Left renal pelvis (tissue), 4 donors: ENCODE results near the gene POLR1A. TPM values are rescaled to one million over a fixed set of nuclear protein-coding genes. Genes with fewer than 3 reads are reported as not detected.
"Not testable (repeated sequence)": the region's sequence is repeated elsewhere in the genome, so short reads cannot be mapped to it uniquely, and the experiment has no call there.

Experiments
- DNase-seq, 4 donors: peaks; one replicate each; pipeline ENCODE4 v3.0.0-alpha.2; 2013; ENCODE audit warnings: low read depth in 4 of 4, low spot score in 3 of 4
- polyA plus RNA-seq, 4 donors: library from polyadenylated mRNA; unstranded; fragments of 120-200 nt; gene quantifications; one replicate each; pipeline ENCODE4 v1.2.1, GENCODE V29; 2013; ENCODE audit not compliant: insufficient read length in 4 of 4

POLR1A gene
- polyA plus RNA-seq, 4 donors = 17.1 to 22.3 (median 19.1) TPM

DNA sequence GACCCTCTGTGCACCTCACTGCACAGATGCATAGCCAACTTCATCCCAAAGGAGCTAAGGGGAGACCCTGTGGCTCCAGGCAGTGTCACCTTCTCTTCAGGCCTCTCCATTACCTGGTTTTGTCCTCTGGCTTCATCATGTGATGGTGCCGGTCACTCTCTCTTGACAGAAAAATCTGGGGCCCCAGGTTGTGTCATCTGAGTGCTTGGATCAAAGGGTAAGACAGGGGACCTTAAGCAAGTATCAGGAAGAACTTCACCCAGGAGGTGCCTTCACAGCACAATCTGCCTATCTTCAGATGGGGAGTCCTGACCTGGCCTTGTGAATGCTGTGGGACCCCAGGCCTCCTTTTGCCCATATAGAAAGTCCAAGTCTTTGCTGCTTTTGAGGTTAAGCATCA lies 104.4 kb downstream of the POLR1A start:
- no peak for DNase-seq

DNA sequence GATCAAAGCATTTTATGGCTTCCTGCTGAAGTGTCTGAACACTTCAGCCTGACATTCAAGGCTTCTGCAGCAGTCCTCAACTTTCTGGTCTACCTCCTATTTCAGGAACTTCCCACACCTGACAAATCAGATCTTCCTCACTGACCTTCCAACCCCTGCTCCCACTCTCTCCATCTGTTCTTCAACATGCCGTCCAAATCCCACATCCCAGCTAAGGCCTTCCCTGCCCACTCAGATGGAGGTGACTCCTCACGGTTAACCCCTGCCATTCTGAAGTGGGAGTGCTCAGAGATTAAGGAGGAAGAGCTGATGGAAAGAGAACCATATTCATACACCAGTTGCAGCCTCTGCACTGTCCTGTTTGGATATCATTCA lies 104.8 kb downstream of the POLR1A start:
- DNase-seq = no peak

DNA sequence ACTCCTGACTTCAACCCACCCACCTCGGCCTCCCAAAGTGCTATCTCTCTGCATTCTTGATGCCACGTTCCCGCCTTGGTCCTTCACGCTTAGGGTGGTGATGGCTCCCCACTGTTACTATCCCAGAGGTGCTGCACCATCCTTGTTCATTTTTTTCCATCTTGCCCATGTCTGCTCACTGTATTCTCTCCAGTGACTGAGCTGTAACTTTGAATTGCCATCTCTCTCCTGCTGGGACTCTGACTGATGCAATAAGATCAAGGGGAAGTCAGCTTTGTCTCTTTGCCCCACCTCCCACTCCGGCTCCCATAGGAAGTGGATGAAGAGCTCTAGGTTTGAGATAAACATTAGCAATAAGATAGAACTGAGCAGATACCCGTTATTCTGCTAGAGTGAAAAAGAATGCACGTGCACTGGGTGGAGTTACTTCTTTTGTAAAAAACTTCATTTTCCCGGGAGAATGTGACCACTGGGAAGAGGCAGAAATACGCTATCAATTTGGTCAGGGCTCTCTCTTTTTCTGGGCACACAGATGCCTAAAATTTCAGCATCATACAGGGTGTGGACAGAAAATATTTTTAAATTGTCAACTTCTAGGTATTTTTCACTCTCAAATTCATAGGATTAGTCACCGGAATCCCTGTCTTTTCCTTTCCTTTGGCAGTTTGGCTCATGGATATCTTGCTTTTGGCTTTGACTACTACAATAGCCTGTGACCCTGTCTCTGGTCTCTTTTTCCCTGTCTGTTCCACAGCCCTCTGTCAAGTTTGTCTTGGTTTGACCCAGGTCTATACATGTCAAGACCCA lies 105.4 kb downstream of the POLR1A start:
- no peak for DNase-seq

DNA sequence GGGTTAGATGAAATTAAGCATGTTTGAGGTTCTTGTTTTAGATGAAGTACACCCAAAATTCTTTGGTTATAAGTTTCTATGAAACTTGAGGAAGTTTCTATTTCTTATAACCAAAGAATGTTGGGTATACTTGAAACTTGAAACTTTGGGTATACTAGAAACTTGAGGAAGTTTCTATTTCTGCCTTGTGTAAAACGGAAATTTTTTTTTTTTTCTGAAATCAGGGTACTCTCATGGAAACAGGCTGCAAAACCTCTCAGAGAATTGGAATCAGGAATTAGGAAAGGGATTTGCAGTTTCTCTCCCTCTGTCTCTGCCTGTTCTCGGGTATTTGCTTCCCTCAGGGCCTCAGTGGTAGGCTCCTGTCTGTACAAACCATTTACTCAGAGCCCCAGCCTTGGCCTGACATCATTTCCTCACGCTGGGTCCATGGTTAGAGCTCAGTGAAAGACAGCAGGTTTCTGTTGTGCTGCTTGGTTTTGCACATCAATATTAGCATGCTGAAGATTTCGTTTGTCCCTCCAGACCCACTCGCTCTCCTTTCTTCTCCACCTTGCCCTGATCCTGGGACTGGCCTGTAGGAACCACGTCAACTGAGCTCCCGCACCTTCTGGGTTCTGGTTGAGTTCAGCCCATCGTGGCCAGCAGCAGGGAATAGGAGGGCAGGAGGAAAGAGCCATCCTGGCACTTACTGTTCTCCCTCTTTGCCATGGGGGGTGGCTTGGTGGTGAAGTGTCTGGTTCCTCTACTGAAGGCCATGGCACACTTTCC lies 106.4 kb downstream of the POLR1A start:
- DNase-seq = no peak

DNA sequence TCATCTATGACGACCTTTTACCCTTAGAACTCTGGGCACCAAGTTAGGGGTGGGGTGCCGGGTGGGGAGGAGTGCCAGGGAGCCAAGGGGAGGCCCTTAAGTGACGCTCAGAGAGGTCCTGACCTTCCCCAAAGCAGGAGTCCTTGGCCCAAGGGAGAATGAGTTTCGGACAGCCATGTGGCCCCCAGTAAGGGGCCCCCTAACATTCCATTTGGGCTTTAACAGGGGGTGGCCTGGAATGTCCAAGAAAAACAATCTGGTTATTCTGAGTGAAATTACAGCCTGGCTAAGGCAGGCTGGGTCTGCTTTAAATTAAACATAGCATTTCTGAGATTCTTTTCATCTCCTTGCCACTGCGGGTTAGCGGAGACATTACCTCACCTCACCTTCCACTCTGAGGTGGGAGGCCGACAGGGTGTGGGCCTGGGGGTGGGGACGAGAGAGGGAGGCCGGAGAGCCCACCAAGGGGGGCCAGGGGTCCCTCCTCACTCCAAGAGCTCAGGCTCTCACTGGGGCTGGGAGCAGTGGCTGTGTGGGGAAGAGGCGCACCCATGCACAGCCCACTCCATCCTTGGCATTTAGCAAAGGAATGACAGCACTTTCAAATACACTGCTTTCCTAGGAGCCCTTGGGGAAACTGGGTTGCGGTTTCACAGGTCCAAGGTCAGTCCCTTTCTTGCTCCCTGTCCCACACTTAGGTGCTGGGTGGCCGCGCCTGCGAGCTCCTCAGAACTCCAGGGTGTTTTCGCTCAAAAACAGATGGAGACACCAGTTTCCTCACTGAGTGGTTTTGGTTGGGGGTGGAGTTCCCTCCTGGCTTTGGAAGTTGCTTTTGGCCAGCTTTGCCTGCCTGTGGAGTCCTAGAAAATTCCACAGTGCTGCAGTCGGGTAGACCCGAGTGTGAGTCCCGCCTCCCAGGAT lies 107.4 kb downstream of the POLR1A start:
- DNase-seq = no peak

DNA sequence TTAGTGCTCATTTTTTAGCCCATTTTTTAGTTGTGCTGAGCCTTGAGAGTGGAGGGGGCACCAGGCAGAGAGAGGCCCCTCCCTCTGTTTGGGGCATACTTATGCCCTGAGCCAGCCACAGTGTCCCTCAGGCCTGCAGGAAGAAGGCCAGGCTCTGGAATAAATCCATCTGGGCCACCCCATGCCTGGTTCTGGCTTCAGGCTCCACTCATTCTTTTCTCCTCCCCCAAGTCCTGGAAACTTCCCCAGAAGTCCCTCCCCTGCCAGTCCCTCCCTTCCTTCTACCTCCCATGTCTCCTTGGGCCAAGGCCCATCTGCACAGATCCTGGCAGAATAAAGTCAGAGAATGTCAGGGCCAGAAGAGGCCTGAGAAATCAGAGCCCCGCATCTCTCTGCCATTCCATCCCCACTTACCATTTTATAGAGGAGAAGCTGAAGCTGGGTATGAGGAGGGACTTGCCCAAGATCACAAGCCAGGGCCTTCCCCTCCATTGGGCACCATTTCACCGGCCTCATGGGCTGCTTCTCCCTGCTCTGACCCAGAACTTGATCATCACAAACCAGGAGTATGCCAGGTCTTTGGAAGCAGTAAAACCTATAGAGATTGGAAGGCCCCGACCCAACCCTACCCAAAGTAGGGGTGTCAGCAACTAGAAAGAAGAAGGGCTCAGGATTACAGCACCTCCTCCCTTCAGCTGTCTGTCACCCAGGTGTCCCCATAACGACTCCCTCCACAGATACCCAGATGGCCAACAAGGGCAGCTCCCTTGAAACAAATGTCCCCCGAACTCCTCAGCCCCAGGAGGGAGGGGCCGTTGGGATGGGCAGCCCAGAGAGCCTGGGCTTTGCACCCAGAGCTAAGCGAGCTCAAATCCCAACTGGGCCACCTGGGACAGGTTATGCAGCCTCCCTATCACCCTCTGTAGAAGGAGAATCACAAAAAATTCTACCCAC lies 108.4 kb downstream of the POLR1A start:
- no peak for DNase-seq

DNA sequence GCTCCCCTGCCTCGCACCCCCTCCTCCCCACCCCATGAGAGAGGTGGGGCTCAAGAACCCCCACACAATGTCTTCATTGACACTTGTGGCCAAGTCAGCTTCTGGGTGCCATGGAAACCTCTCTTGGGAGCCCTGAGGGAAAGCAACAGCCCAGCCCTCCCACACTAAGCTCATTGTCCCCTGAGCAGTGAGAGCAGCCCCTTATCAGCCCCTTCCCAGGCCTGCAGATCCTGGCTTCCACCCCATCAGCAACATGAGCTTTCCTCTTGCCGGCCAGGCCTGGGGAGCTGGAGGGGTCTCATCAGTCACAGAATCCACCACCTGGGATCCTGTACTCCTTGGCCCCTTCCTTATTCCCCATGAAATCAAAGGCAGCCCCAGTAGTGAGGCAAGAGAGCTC lies 109.1 kb downstream of the POLR1A start:
- no peak for DNase-seq

DNA sequence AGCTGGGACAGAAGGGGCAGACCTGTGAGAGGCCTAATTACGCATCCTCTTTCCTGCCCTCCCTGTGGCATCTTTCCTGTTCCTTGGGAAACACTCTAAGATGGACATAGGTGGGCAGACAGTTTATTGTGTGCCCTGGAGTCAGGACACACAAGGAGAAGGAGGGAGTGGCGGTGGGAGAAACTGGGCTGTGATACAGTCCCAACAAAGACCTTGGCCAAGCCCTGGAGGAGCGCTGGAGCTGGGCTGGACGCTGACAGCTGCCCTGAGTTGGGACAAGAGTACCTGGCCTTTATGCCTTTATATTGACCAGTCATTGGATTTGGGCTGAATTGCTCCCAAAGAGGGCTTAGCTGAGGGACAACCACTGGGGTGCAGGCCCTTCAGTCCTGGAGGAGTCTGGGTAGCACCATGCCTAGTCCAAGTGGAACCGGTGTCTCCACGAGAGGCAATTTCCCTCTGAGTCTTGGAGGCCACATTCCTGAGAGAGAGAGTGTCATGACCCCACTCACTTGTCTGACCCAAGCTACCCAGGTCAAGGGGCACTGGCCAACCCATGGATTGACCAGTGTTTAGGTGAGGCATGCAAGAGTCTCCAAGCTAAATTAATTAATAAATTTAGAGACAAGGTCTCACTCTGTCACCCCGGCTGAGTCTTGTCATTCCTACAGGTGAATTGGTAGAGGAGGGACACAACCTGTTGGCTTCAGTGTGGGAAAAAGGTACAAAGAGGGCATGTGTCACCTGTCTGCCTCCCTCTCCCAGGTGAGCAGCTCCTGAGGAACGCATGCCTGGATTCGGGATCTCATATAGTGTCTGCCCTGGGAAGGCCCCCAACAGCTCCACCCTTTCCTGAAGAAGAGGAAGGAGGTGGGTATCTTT lies 109.8 kb downstream of the POLR1A start:
- no peak for DNase-seq

DNA sequence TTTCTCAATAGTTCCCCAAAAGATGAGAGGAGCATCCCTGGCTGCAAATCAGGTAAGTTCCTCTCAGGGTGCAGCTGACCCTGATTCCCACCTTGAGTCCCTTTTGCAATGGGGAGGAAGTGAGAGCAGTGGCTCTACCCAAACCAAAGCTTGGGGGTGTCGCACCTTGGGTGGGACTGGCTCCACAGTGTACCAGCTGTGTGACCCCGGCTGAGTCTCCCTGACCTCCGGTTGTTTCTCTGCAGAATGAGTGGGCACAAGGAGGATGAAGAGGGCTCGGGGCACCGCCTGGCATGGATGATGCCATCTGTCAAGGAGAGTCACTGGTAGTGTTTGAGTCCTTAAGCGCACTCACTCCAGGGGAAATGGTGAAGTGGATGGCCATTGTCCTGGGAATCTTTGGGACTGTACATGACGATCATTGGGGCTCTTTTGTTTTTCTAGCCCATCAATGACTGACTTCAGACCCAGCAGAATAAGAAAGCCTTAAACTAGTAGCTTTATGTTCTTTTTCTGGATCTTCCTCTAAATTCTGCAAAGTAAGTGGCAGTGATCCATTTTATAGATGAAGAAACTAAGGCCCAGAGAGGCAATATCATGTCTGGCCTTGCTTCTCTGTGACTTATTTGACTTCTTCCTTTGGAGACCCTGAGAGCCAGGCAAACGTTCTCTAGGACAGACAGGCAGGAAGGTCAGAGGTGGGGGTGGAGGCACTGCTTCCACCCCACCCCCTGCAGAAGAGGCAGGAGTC lies 110.6 kb downstream of the POLR1A start:
- no peak for DNase-seq

DNA sequence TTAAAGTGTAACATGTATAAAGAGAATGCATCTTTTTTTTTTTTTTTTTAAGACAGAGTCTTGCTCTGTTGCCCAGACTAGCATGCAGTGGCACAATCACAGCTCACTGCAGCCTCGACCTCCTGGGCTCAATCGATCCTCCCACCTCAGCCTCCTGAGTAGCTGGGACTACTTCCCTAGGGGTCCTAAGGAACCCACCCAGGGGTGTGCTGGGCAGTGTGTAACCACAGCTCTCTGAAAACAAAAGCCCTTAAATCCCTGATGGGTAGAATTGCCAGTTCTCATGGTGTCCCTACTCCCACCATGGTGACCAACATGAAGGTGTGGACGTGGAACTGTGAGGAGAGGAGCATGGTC lies 111.3 kb downstream of the POLR1A start:
- no peak for DNase-seq

DNA sequence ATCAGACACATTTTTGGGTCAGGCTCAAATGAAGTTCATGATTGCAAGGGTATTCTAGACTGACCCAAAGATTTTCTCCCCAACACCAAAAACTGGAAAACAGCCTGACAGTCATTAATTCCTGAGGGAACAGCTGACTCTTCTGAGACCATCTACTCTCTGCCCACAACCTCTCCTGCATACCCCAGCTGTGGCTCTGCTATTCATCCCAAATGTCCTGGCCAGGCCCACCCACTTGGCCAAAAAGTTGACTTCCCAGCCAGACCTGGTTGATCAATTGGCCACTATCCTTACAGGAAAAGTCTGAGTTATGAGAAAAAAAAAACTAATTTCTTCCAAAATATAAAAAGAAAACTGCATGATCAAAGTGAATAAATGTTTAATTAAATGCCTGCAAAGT lies 113.1 kb downstream of the POLR1A start:
- no peak for DNase-seq

DNA sequence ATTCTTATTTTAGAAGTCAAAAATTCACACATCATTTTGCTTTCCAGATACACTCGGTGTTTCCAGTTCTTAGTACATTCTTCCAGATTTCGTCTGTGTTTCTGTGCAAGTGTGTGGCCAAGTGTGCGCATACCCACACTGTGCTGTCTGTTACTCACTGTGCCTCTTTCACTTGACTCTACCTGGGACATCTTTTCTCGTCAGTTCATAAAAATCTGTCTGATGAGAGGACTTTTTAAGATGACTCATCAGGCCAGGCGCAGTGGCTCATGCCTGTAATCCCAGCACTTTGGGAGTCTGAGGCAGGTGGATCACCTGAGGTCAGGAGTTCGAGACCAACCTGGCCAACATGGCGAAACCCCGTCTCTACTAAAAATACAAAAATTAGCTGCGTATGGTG lies 113.6 kb downstream of the POLR1A start:
- DNase-seq = not testable (repeated sequence)

DNA sequence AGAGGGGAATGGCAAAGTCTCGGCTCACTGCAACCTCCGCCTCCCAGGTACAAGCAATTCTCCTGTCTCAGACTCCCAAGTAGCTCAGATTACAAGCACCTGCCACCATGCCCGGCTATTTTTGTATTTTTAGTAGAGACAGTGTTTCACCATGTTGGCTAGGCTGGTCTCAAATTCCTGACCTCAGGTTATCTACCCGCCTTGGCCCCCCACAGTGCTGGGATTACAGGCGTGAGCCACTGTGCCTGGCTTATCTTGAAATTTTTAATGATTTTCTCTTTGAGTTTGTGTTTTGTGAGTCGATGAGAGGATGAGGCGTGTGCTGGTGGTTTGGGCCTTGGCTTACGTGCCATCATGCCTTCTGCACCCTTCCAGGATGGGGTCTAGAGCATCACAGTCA lies 115.6 kb downstream of the POLR1A start:
- DNase-seq = no peak

DNA sequence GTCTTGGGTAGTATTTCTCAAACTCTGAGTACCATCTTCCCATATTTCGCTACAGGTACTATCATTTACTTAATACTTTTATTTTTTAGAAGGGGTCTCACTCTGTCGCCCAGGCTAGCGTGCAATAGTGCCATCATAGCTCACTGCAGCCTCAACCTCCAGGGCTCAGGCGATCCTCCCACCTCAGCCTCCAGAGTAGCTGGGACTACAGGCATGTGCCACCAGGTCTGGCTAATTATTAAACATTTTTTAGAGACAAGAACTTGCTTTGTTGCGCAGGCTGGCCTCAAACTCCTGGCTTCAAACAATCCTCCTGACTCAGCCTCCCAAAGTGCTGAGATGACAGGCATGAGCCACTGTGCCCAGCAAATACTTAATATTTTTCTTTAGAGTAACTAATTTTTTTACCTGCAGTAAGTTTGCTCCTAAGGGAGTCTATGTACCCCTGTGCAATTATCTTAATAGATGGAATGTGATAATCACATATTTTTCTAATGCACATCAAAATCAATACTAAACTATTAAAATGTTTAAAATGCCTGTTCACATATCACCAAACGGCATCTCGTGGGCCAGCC lies 116.3 kb downstream of the POLR1A start:
- DNase-seq = no peak

DNA sequence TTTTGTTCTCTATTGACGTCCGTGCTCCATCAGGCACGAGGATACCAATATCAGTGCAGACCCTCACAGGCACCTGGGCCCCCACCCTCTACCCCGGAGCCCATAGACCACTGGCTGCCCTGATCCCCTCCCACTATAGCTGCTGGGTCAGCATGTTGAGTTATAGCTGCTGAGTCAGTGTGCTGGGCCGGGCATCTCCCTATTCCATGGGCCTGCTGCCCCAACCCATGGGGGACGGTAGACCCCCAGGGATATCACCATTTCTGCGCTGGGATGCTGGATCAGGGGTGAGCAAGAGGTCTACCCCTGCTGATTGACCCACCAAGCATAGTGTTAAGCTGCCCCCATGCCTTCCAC lies 116.8 kb downstream of the POLR1A start:
- no peak for DNase-seq

DNA sequence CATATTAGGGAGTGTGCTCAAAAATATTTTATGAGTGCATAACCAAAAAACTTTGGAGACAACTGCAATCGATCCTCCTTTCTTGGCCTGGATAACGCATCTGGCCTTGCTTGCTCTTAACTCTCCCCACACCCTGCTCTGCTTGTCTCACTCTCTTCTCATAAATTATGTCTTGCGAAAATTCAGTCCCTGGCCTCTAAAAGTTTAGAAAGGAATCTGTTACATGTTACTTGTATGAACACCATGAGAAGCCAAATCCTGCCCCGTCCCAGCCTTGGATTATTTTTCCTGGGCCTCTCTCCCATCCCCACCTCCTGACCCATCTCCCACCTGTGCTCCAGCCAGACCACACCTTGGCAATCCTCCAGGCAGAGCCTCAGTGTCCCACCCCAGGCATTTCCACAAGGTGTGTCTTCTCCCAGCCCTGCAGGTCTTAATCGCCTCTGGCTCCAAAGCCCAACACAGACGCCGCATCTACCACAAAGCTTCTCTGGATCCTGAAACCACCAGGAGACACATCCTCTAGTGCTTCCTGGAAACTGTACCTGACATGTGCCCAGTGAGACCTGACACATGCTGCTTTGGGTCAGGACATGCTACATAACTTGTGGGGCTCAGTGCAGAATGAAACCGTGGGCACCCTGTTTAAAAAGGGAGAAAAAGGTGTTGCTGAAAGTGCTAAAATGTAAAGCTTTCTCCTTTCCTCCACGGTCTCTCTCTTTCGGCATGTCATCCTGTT lies 117.3 kb downstream of the POLR1A start:
- no peak for DNase-seq
